A549 (cell line): Measurements from ENCODE around the gene KRTAP3-3.

Source experiments
- CBX2 ChIP-seq: fragments of 200-600 bp; sonication (generic); IDR thresholded peaks from 2 replicates; pipeline ENCODE4 v1.6.1; 2016; ENCODE audit warnings: low read depth, mild to moderate bottlenecking, borderline replicate concordance
- CHD2 ChIP-seq: fragments of 150-350 bp; IDR thresholded peaks from 2 replicates; pipeline ENCODE4 v1.6.1; 2014; ENCODE audit warnings: low read length; ENCODE audit not compliant: partially characterized antibody
- HEYL ChIP-seq: fragments of 250-450 bp; sonication (Bioruptor Pico); IDR thresholded peaks from 2 replicates; pipeline ENCODE4 v1.8.0; 2021; ENCODE audit warnings: mild to moderate bottlenecking, moderate library complexity
- JUNB ChIP-seq: fragments of >200 bp; sonication (Bioruptor Twin); formaldehyde crosslinking; IDR thresholded peaks from 2 replicates; pipeline ENCODE4 v1.6.1; 2016
- MAFK ChIP-seq: fragments of 450-650 bp; IDR thresholded peaks from 2 replicates; pipeline ENCODE4 v1.6.1; 2014; ENCODE audit not compliant: partially characterized antibody
- MYC ChIP-seq: IDR thresholded peaks from 2 replicates; pipeline ENCODE4 v1.6.1; 2012; ENCODE audit warnings: mild to moderate bottlenecking, inconsistent platforms, low read length, improper control_type of control experiment, borderline replicate concordance
- POLR2A ChIP-seq: IDR thresholded peaks from 2 replicates; pipeline ENCODE4 v1.6.1; 2012; ENCODE audit warnings: mild to moderate bottlenecking, low read length
- RCOR1 ChIP-seq: fragments of 150-350 bp; IDR thresholded peaks from 2 replicates; pipeline ENCODE4 v1.6.1; 2014; ENCODE audit warnings: antibody characterized with exemption, low read length, low read depth
- SMC3 ChIP-seq: fragments of >200 bp; sonication (Bioruptor Twin); formaldehyde crosslinking; IDR thresholded peaks from 3 replicates; pipeline ENCODE4 v1.6.1; 2018; ENCODE audit warnings: inconsistent platforms
- TF ChIP-seq, protein P1 (sequence below): fragments of 200-600 bp; sonication (generic); IDR thresholded peaks from 2 replicates; pipeline ENCODE4 v1.6.1; 2016; ENCODE audit warnings: antibody characterized with exemption, mild to moderate bottlenecking, moderate library complexity
- TF ChIP-seq, protein P2 (sequence below): fragments of >200 bp; sonication (Bioruptor Twin); formaldehyde crosslinking; IDR thresholded peaks from 3 replicates; pipeline ENCODE4 v1.5.1; 2016
- TF ChIP-seq, protein P3 (sequence below): IDR thresholded peaks from 2 replicates; pipeline ENCODE4 v1.6.1; 2012
- TF ChIP-seq, protein P4 (sequence below): IDR thresholded peaks from 2 replicates; pipeline ENCODE4 v1.6.1; 2012; ENCODE audit warnings: low read depth, borderline replicate concordance

DNA sequence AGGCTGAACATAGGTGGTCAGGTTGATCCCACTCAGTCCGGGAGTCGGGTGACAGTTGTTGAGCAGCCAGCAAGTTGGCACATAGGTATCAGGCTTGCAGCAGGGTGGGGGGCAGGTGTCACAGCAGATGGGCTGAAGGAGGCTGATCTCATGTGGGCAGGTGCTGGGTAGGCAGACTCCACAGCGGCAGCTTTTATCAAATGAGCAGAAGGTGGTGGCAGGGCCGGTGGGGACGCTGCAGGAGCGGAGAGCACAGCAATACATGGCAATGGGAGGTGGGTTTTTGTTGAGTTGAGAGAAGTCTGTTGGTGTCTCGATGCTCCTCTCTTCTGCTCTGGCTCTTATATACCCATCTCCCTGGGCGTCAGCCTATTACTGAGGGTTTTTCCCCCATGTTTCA is 14.8 kb upstream of the KRTAP3-3 start, which contains the start of gene KRTAP3-1:
- no peak for TF ChIP-seq MYC
- no peak for TF ChIP-seq CHD2
- no peak for TF ChIP-seq POLR2A
- TF ChIP-seq, protein P1, sequence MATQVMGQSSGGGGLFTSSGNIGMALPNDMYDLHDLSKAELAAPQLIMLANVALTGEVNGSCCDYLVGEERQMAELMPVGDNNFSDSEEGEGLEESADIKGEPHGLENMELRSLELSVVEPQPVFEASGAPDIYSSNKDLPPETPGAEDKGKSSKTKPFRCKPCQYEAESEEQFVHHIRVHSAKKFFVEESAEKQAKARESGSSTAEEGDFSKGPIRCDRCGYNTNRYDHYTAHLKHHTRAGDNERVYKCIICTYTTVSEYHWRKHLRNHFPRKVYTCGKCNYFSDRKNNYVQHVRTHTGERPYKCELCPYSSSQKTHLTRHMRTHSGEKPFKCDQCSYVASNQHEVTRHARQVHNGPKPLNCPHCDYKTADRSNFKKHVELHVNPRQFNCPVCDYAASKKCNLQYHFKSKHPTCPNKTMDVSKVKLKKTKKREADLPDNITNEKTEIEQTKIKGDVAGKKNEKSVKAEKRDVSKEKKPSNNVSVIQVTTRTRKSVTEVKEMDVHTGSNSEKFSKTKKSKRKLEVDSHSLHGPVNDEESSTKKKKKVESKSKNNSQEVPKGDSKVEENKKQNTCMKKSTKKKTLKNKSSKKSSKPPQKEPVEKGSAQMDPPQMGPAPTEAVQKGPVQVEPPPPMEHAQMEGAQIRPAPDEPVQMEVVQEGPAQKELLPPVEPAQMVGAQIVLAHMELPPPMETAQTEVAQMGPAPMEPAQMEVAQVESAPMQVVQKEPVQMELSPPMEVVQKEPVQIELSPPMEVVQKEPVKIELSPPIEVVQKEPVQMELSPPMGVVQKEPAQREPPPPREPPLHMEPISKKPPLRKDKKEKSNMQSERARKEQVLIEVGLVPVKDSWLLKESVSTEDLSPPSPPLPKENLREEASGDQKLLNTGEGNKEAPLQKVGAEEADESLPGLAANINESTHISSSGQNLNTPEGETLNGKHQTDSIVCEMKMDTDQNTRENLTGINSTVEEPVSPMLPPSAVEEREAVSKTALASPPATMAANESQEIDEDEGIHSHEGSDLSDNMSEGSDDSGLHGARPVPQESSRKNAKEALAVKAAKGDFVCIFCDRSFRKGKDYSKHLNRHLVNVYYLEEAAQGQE = no peak
- TF ChIP-seq, protein P2, sequence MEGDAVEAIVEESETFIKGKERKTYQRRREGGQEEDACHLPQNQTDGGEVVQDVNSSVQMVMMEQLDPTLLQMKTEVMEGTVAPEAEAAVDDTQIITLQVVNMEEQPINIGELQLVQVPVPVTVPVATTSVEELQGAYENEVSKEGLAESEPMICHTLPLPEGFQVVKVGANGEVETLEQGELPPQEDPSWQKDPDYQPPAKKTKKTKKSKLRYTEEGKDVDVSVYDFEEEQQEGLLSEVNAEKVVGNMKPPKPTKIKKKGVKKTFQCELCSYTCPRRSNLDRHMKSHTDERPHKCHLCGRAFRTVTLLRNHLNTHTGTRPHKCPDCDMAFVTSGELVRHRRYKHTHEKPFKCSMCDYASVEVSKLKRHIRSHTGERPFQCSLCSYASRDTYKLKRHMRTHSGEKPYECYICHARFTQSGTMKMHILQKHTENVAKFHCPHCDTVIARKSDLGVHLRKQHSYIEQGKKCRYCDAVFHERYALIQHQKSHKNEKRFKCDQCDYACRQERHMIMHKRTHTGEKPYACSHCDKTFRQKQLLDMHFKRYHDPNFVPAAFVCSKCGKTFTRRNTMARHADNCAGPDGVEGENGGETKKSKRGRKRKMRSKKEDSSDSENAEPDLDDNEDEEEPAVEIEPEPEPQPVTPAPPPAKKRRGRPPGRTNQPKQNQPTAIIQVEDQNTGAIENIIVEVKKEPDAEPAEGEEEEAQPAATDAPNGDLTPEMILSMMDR = no peak
- no peak for TF ChIP-seq RCOR1
- TF ChIP-seq, protein P3, sequence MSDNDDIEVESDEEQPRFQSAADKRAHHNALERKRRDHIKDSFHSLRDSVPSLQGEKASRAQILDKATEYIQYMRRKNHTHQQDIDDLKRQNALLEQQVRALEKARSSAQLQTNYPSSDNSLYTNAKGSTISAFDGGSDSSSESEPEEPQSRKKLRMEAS = no peak
- no peak for TF ChIP-seq SMC3
- TF ChIP-seq, protein P4, sequence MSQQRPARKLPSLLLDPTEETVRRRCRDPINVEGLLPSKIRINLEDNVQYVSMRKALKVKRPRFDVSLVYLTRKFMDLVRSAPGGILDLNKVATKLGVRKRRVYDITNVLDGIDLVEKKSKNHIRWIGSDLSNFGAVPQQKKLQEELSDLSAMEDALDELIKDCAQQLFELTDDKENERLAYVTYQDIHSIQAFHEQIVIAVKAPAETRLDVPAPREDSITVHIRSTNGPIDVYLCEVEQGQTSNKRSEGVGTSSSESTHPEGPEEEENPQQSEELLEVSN = no peak
- no peak for TF ChIP-seq MAFK
- TF ChIP-seq HEYL (CRISPR knock-in tag) = no peak
- TF ChIP-seq CBX2 = no peak
- TF ChIP-seq JUNB = no peak
